ENCODE results near the gene XPNPEP2.

XPNPEP2 gene

GRCh38 chrX:129788527-129788926 is 49.7 kb downstream of the XPNPEP2 start:
- no peak for TF ChIP-seq CTCF (IDR thresholded peaks at IDR 0.05)

DNA sequence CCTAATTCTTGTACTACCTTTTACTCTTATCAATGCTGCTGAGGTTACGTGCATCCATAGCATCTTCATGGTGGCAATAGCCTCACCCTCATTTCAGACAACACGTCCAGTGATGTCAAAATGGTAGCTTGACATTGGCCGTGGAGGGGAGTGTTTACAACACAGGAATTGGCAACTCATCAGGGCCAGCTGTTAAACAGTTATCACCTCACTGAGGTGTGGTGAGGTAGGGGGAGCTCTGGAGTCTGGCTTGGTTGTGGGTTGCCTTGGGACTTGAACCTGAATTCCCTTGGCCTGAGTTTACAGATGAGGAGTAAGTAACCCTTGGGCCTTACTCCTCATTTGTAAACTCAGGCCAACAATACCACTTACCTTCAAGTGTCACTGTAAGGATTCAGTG is 51.4 kb downstream of the XPNPEP2 start:
- no peak for TF ChIP-seq CTCF (IDR thresholded peaks at IDR 0.05)

DNA sequence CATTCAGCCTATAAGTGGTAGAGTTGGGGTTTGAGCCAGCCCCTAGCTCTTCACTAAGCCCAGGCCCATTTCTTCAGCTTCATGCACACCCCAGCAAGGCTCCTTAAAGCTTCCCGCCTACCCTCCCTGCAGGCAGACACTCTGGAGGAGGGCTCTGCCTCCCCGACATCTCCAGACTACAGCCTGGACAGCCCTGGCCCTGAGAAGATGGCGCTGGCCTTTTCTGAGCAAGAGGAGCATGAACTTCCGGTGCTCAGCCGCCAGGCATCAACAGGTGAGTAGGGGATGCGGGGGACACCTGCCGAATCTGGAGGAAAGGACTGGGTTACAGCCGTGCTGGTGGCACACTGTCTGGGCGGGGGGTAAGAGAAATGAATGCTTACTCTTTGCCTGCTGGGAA is 52.0 kb downstream of the XPNPEP2 start:
- no peak for TF ChIP-seq CTCF (IDR thresholded peaks at IDR 0.05)

GRCh38 chrX:129791336-129791735 is 52.6 kb downstream of the XPNPEP2 start:
- TF ChIP-seq CTCF (IDR thresholded peaks at IDR 0.05), result no peak

DNA sequence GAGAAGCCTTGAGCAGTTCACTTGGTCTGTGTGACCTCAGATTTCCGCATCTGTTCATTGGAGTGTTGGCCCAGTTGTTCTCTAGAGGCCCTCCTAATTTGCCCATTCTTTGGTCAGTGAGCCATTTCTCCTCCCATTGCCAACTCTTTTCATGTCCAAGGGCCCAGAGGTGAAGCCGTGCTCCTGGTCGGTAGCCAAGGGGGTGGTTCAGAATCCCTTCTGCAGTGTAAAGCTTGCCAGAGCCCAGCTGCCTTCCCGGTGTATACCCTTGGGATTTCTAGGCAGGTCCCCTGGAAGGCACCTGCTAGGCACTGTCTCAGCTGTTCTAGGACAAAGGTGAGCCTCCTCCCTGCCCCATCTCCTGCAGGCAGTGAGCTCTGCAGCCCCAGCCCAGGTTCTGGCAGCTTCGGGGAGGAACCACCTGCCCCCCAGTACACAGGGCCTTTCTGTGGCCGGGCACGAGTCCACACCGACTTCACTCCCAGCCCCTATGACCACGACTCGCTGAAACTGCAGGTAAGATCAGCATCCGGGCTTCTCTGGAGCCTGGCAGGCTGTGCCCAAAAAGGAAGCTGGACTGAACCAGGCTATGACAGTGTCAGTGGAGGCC is 53.3 kb downstream of the XPNPEP2 start:
- no peak for TF ChIP-seq CTCF (IDR thresholded peaks at IDR 0.05)

GRCh38 chrX:129792586-129793291 is 54.0 kb downstream of the XPNPEP2 start:
- TF ChIP-seq CTCF (IDR thresholded peaks at IDR 0.05), result no peak

DNA sequence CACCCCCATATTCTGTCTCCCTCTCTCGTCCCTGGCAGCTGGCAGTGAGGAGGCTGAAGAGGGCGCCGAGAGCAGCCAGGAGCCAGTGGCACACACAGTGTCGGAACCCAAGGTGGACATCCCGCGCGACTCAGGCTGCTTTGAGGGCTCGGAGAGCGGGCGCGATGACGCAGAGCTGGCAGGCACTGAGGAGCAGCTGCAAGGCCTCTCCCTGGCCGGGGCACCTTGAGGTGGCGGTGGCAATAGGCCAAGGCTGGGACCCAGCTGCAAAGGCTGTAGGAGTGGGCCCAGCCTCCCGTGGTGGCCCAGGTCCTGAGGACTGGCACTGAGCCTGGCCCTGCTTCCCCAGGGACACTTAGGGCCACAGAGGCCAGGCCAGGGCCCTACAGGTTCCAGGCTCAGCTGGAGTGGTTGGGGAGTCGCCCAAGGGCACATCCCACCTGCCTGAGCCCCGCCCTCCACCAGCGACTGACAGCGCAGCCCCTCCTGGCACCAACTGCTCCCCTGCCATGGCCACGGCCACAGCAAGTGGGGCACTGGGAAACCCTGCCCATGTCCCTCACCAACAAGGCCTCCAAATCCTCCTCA is 54.9 kb downstream of the XPNPEP2 start:
- no peak for TF ChIP-seq CTCF (IDR thresholded peaks at IDR 0.05)

Data from LNCAP (cell line).